OCI-LY1 (cell line): Measurements from ENCODE around the gene CACNB1.

ENCODE experiments used
- H2AFZ ChIP-seq: fragments of 200-600 bp; sonication (generic), shearing (Covaris generic); 2 replicates; pipeline ENCODE4 v1.6.0; 2014; ENCODE audit warnings: antibody characterized with exemption, mild to moderate bottlenecking, low read length
- H3F3A ChIP-seq: fragments of 200-600 bp; sonication (generic), shearing (Covaris generic); 2 replicates; pipeline ENCODE4 v1.6.0; 2014; ENCODE audit warnings: mild to moderate bottlenecking, antibody characterized with exemption, low read length, moderate library complexity; ENCODE audit not compliant: insufficient read depth
- H3K27ac ChIP-seq: fragments of 200-600 bp; sonication (generic); 2 replicates; pipeline ENCODE4 v1.5.1; 2014; ENCODE audit warnings: low read length, mixed run types, mild to moderate bottlenecking, low read depth; ENCODE audit not compliant: poor library complexity, severe bottlenecking
- H3K27me3 ChIP-seq: fragments of 200-600 bp; sonication (generic); 2 replicates; pipeline ENCODE4 v1.6.0; 2014; ENCODE audit warnings: antibody characterized with exemption, mild to moderate bottlenecking, low read length, moderate library complexity; ENCODE audit not compliant: insufficient read depth
- H3K36me3 ChIP-seq: fragments of 200-600 bp; sonication (generic); 2 replicates; pipeline ENCODE4 v1.6.1; 2014; ENCODE audit warnings: mild to moderate bottlenecking, antibody characterized with exemption, low read length, moderate library complexity, mixed read lengths; ENCODE audit not compliant: insufficient read depth
- H3K4me1 ChIP-seq: fragments of 200-600 bp; sonication (generic); 2 replicates; pipeline ENCODE4 v1.5.1; 2014; ENCODE audit warnings: mild to moderate bottlenecking, low read length, moderate library complexity; ENCODE audit not compliant: insufficient read depth, severe bottlenecking
- H3K4me2 ChIP-seq: fragments of 200-600 bp; sonication (generic), shearing (Covaris generic); 2 replicates; pipeline ENCODE4 v1.6.1; 2014; ENCODE audit warnings: low read length
- H3K4me3 ChIP-seq: fragments of 200-600 bp; sonication (generic); 2 replicates; pipeline ENCODE4 v1.5.1; 2014; ENCODE audit warnings: low read length, low read depth, mild to moderate bottlenecking, mixed read lengths; ENCODE audit not compliant: poor library complexity, severe bottlenecking
- H3K79me2 ChIP-seq: fragments of 200-600 bp; shearing (Covaris generic); 2 replicates; pipeline ENCODE4 v1.6.1; 2016; ENCODE audit warnings: mixed run types, low read length, mixed read lengths; ENCODE audit not compliant: insufficient read depth
- H3K9ac ChIP-seq: fragments of 200-600 bp; sonication (generic), shearing (Covaris generic); 2 replicates; pipeline ENCODE4 v1.6.1; 2014; ENCODE audit warnings: mild to moderate bottlenecking, low read length, mixed read lengths
- H3K9me2 ChIP-seq: fragments of 200-600 bp; sonication (generic), shearing (Covaris generic); 2 replicates; pipeline ENCODE4 v1.6.1; 2014; ENCODE audit warnings: low read depth, mild to moderate bottlenecking, low read length, mixed read lengths
- H3K9me3 ChIP-seq: fragments of 200-600 bp; shearing (Covaris generic); 2 replicates; pipeline ENCODE4 v1.6.1; 2014; ENCODE audit warnings: low read length, mixed read lengths
- H4K20me1 ChIP-seq: fragments of 200-600 bp; sonication (generic), shearing (Covaris generic); 2 replicates; pipeline ENCODE4 v1.6.0; 2016; ENCODE audit warnings: mild to moderate bottlenecking, low read length; ENCODE audit not compliant: insufficient read depth
- CTCF ChIP-seq: fragments of 200-600 bp; sonication (generic), shearing (Covaris generic); IDR thresholded peaks from 2 replicates; pipeline ENCODE4 v1.5.1; 2017; ENCODE audit warnings: mild to moderate bottlenecking, antibody characterized with exemption, low read length, moderate library complexity, mixed read lengths
- EZH2 ChIP-seq: fragments of 200-600 bp; sonication (generic), shearing (Covaris generic); IDR thresholded peaks from 2 replicates; pipeline ENCODE4 v1.8.0; 2017; ENCODE audit warnings: borderline replicate concordance, mixed run types, mild to moderate bottlenecking, antibody characterized with exemption, low read length, moderate library complexity, mixed read lengths

The CACNB1 gene

GRCh38 chr17:39139561-39139960 lies 57.9 kb downstream of the CACNB1 start:
- H3K27ac ChIP-seq = no peak overlapping the region
- H3K9me3 ChIP-seq = no peaks in the 10 kb centered on the region
- H2AFZ ChIP-seq = no peak overlapping the region
- no peak overlapping the region for H3K9ac ChIP-seq
- no peaks in the 10 kb centered on the region for H4K20me1 ChIP-seq
- no peaks in the 10 kb centered on the region for H3K27me3 ChIP-seq
- H3K4me3 ChIP-seq = no peak overlapping the region
- no peaks in the 10 kb centered on the region for H3K4me1 ChIP-seq
- H3F3A ChIP-seq = no peaks in the 10 kb centered on the region
- H3K9me2 ChIP-seq = no peaks in the 10 kb centered on the region
- no peak overlapping the region for H3K4me2 ChIP-seq
- H3K79me2 ChIP-seq = no peaks in the 10 kb centered on the region
- no peaks in the 10 kb centered on the region for H3K36me3 ChIP-seq
- TF ChIP-seq EZH2 (no peak), CTCF (no peak)

GRCh38 chr17:39139161-39139511 lies 58.3 kb downstream of the CACNB1 start:
- H3K9ac ChIP-seq = no peak overlapping the region

GRCh38 chr17:39138431-39139160 lies 58.9 kb downstream of the CACNB1 start:
- H3K4me2 ChIP-seq = no peak overlapping the region
- no peak overlapping the region for H2AFZ ChIP-seq
- no peaks in the 10 kb centered on the region for H3F3A ChIP-seq
- H3K9me2 ChIP-seq = no peaks in the 10 kb centered on the region
- H3K4me1 ChIP-seq = no peaks in the 10 kb centered on the region
- H3K27ac ChIP-seq = no peak overlapping the region
- H4K20me1 ChIP-seq = no peaks in the 10 kb centered on the region
- no peaks in the 10 kb centered on the region for H3K79me2 ChIP-seq
- H3K27me3 ChIP-seq = no peaks in the 10 kb centered on the region
- H3K9ac ChIP-seq = no peak overlapping the region
- TF ChIP-seq EZH2 (no peak), CTCF (no peak)
- no peak overlapping the region for H3K4me3 ChIP-seq
- no peaks in the 10 kb centered on the region for H3K9me3 ChIP-seq
- H3K36me3 ChIP-seq = no peaks in the 10 kb centered on the region

More at GRCh38 chr17:39139161-39139511, 58.3 kb downstream of the CACNB1 start:
- Histone ChIP-seq H3K4me1 (no peaks in the 10 kb centered on the region), H3K27me3 (no peaks in the 10 kb centered on the region), H3F3A (no peaks in the 10 kb centered on the region), H3K27ac (no peak overlapping the region), H3K4me3 (no peak overlapping the region), H3K79me2 (no peaks in the 10 kb centered on the region), H2AFZ (no peak overlapping the region), H3K4me2 (no peak overlapping the region), H3K36me3 (no peaks in the 10 kb centered on the region), H3K9me3 (no peaks in the 10 kb centered on the region), H4K20me1 (no peaks in the 10 kb centered on the region), H3K9me2 (no peaks in the 10 kb centered on the region)
- TF ChIP-seq CTCF (no peak), EZH2 (no peak)
